Activated CD8-positive, alpha-beta memory T cell treated with anti-CD3 and anti-CD28 coated beads for 24 hours (primary cell): ENCODE results near the gene ACSF3.
A peak's percentile ranks its signal among the peaks of the same experiment; 100 is the strongest.

ENCODE experiments used
- DNase-seq: peaks from one replicate; pipeline ENCODE4 v3.0.0-alpha.2; 2020

Gene ACSF3

GRCh38 chr16:89166696-89167424, 73.2 kb downstream of the ACSF3 start:
- no peak for DNase-seq

GRCh38 chr16:89167425-89167941, 73.8 kb downstream of the ACSF3 start:
- peak; percentile 97 for DNase-seq

- DNase-seq: no peak
Measured at GRCh38 chr16:89168381-89169189, 74.9 kb downstream of the ACSF3 start.

- DNase-seq: no peak
Measured at GRCh38 chr16:89169778-89170177, 76.1 kb downstream of the ACSF3 start.

- DNase-seq: no peak
Measured at GRCh38 chr16:89170346-89171215, 76.9 kb downstream of the ACSF3 start.

GRCh38 chr16:89171216-89172170, 77.8 kb downstream of the ACSF3 start, which contains the start of gene CDH15:
CDH15 (plus strand) TSS chr16:89171748; CDS start chr16:89171832, 84 bp downstream.
- DNase-seq: peak; percentile 95

- no peak for DNase-seq
Measured at GRCh38 chr16:89172171-89172527, 78.5 kb downstream of the ACSF3 start.

- no peak for DNase-seq
Measured at GRCh38 chr16:89172528-89173173, 79.0 kb downstream of the ACSF3 start.

GRCh38 chr16:89173174-89173921, 79.7 kb downstream of the ACSF3 start:
- DNase-seq: no peak

- no peak for DNase-seq
Measured at GRCh38 chr16:89174055-89174827, 80.6 kb downstream of the ACSF3 start.

- DNase-seq: no peak
Measured at GRCh38 chr16:89174877-89175276, 81.2 kb downstream of the ACSF3 start.

GRCh38 chr16:89175280-89176146, 81.9 kb downstream of the ACSF3 start:
- no peak for DNase-seq

GRCh38 chr16:89176147-89176690, 82.6 kb downstream of the ACSF3 start:
- no peak for DNase-seq

GRCh38 chr16:89176717-89177116, 83.1 kb downstream of the ACSF3 start:
- DNase-seq: no peak

- no peak for DNase-seq
Measured at GRCh38 chr16:89177501-89177900, 83.8 kb downstream of the ACSF3 start.

GRCh38 chr16:89178453-89179147, 84.9 kb downstream of the ACSF3 start:
- DNase-seq: no peak

- no peak for DNase-seq
Measured at GRCh38 chr16:89179148-89179484, 85.5 kb downstream of the ACSF3 start.
